HL-60/S4 (cell line): ENCODE data around the gene OR3A2.
"Not testable (repeated sequence)": the region's sequence is repeated elsewhere in the genome, so short reads cannot be mapped to it uniquely, and the experiment has no call there.

Experiments
- in situ Hi-C: fragments of 300-500 bp; cut with MboI; formaldehyde crosslinking; loops from 2 replicates; pipeline ENCODE4 v1.14.3; 2022; ENCODE audit warnings: low sequenced_read_pairs

OR3A2 gene

DNA sequence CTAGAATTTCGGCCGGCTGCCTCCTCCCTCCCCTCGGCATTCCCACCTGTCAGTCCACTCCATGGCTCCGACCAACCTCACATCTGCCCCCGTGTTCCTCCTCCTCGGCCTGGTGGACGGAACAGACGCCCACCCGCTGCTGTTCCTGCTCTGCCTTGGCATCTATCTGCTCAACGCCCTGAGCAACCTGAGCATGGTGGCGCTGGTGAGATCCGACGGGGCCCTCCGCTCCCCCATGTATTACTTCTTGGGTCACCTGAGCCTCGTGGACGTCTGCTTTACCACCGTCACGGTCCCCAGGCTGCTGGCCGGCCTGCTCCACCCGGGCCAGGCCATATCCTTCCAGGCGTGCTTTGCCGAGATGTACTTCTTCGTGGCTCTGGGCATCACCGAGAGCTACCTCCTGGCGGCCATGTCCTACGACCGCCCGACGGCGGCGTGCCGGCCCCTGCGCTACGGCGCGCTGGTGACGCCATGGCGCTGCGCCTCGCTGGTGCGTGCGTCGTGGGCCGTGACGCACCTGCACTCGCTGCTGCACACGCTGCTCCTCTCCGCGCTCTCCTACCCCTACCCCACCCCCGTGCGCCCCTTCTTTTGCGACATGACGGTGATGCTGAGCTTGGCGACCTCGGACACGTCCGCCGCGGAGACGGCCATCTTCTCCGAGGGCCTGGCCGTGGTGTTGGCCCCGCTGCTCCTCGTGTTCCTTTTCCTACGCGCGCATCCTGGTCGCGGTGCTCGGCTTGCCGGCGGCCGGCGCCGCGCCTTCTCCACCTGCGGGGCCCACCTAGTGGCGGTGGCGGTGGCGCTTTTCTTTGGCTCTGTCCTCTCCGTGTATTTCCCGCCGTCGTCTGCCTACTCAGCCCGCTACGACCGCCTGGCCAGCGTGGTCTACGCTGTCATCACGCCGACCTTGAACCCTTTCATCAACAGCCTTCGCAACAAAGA lies at the start of gene OR3A2:
Gene OR3A2, minus strand, starts transcription at position 440 of the 948 bp plus-strand sequence.
- in situ Hi-C loops: no loop called here

DNA sequence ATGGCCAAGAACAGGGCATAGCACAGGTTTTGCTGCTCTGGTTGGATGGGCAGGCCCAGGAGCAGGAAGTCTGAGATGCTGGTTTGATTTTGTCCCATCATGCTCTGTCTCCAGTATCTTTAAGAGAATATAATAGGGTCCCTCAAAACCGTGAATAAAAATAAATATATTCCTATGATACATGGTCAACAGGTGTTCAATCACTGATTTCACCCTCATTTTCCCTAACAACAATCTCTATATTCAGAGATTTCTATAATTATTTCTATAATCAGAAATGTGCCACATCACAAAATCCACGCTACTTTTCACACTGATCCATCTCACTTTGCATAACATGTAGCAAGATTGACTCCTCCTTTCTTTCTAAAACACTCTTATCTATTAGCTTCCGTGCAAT lies 47.6 kb upstream of the OR3A2 start, which contains the start of gene OR1E2:
Gene OR1E2, minus strand, starts transcription at position 101 of the 400 bp plus-strand sequence. Its CDS starts 0 bp downstream, at position 101.
- in situ Hi-C loops: no loop called here

DNA sequence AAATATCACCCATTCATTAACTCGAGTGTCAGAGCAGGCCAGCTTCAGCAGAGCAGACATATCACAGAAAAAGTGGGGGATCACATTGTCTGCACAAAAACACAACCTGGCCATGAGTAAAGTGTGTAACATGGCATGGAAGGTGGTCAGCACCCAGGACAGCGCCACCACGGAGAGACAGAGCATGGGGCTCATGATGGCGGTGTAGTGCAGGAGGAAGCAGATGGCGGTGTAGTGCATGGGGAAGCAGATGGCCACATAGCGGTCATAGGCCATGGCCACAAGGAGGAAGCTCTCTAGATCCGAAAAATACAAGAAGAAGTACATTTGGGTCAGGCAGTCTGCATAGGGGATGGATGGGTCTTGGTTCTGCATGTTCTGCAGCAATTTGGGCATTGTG lies 47.1 kb upstream of the OR3A2 start:
- in situ Hi-C loops: not testable (repeated sequence)

DNA sequence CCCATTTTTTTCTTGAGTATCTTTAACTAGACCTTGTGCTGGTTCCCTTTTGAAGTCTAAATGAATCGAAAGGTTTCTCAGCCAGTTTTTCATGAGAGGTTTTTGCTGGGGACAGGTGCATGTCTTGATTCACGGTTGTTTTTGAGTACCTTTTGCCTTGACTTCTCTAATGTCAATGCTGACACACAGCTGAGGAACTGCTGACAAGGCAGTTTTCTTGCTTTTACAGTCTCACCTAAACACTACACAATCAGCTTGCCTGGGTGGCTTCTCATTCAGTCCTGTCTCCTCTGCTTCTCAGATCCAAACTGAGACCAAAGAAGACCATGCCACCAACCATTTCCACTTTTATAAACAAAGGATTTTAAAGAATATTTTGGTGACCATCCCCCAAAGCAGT lies 32.1 kb upstream of the OR3A2 start:
- in situ Hi-C loops: no loop called here

DNA sequence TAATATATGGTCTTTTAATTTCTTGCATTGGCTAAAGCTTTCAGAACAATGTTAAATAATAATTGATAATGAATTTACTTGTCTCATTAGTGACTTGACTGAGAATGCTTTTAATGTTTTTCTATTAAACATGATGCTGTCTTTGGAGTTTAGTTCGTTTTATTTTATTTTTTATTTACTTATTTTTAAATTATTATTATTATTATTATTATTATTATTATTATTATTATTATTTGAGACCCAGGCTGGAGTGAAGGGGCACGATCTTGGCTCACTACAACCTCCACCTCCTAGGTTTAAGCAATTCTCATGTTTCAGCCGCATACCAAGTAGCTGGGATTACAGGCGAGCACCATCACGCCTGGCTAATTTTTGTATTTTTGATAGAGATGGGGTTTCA lies 29.5 kb upstream of the OR3A2 start:
- in situ Hi-C loops: no loop called here

DNA sequence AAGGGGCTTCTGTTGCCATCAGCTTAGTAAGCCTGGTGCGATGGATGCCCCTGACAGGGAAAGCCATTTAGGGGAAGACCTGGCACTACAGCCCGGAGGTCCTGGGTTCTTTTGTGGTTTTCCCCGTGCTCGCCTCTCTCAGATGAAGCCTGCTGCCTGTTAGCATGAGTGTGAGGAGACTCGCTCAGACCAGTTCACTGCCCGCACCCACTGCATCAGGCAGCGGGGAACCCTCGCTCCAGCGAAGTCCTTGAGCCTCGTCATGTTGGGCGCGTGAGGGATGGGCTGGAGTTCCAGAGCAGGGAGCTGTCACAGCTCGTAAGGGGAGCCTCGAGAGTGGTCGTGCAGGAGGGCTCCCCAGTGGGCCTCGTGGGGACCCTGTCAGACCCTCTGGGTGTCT lies 26.1 kb upstream of the OR3A2 start:
- in situ Hi-C loops: not testable (repeated sequence)

DNA sequence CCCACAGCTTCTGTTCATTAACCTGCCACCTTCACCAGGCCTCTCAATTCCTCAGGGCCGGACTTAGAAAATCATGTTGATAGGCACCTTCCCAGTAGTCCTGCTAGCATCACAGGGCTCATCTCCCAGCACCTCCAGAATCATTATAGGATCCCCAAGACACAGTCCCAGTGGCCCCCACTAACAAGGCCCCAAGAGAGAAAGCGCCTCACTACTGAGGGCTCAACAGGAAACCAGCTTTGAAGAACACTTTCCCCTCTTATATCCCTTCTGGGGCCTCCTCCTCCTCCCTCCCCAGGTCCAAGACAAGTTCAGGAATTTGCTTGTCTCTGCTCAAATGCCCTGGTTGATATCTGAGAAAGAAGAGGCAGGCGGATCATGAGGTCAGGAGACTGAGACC lies 25.0 kb upstream of the OR3A2 start, which contains the start of gene OR3A3:
Gene OR3A3, plus strand, starts transcription at position 301 of the 400 bp plus-strand sequence.
- in situ Hi-C loops: no loop called here

DNA sequence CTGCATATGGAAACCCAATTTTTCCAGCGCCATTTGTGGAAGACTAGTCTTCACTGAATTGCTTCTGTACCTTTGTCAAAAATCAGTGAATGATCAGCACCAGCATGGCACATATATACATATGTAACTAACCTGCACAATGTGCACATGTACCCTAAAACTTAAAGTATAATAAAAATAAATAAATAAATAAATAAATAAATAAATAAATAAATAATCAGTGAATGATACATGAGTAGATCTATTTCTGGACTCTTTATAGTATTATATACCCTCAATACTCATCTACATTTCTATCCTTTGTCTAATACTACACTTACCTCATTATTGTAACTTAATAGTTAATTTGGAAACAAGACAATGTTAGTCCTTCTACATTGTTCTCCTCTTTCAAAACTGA lies 17.7 kb upstream of the OR3A2 start:
- in situ Hi-C loops: not testable (repeated sequence)

DNA sequence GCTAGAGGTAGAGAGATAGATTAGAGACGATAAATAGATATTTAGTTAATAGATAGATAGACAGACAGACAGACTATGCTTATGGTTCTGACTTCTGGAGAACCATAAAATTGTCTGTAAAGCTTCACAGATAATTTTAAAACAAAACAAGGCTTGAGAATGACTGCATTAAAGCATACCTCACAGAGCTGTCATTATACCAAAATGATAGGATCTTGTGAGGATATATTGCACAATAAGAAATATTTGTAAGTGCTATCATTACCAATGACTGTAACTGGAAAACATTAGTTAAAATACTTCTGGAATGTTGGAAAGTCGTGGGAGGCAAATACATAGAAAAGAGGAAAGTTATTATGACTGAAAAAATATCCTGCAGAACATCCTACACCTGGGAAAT lies 15.7 kb upstream of the OR3A2 start:
- in situ Hi-C loops: no loop called here

DNA sequence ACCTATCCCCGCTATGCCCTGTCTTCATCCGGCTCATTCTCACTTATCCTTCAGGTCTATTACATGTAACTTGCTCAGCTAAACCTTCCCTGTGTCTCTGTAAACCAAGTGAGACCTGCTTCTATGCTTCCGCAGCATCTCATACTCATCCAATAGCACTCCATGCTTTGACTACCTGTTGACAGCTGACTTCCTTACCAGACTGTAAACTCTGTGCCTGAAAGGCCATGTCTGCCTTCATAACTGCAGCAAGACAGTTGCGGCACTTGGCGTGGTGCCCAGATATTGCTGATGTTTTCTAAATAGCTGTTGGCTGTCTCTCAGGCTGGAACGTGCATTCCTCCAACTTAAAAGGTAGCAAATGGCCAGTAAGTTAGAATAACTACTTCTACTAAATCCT lies 13.9 kb upstream of the OR3A2 start:
- in situ Hi-C loops: no loop called here

DNA sequence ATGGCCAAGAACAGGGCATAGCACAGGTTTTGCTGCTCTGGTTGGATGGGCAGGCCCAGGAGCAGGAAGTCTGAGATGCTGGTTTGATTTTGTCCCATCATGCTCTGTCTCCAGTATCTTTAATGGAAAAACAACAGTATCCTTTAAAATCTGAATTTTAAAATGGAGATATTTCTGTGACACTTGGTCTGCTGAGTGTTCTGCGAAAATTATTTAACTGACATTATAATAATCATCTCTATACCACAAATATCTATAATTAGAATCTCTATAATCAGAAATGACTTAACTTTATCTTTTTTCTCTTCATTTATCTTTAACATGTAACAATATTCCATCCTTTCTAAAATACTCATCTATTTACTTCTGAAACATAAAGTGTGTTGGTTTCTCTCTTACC lies 12.2 kb upstream of the OR3A2 start, which contains the start of gene OR1E1:
Gene OR1E1, minus strand, starts transcription at position 101 of the 400 bp plus-strand sequence. Its CDS starts 0 bp downstream, at position 101.
- in situ Hi-C loops: no loop called here

DNA sequence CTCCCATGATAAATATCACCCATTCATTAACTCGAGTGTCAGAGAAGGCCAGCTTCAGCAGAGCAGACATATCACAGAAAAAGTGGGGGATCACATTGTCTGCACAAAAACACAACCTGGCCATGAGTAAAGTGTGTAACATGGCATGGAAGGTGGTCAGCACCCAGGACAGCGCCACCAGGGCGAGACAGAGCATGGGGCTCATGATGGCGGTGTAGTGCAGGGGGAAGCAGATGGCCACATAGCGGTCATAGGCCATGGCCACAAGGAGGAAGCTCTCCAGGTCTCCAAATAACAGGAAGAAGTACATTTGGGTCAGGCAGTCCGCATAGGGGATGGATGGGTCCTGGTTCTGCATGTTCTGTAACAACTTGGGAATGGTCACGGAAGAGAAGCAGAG lies 11.7 kb upstream of the OR3A2 start:
- in situ Hi-C loops: not testable (repeated sequence)

DNA sequence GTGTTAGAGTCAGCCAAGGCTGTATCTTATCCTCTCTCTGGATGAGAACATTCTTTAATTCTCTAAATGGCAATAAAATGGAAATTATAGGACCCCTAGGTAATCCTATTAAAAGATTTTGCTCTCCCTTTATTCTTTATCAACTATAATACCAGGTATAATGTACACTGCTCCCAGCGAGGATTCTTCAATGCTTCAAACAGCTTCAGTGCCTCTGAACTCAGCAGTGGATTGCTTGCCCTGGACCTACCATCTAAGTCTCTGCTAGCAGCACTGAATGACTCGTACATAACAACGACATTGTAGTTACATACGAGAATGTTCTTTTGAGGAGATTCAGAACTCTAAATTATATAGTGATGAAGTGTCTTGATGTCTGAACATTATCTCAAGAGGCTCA lies 3.7 kb upstream of the OR3A2 start:
- in situ Hi-C loops: no loop called here

DNA sequence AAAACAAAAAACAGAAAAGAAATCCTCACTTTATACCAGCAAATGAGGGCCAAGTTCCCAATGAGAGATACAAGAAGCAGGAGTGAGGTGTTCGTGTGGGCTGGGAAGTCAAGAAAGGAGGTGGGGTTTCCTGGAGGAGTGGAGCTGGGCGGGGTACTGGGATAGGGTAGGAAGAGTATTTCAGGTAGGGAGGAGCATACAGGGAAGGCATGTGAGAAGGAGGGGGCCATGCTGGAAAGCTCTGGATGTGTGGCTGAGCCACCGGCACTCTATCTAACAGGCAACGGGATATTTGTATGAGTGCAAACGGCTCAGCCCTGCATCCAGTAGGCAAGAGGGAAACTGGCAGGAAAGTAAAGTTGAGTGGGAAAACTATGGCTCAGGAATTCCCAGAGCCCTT lies 4.2 kb downstream of the OR3A2 start:
- in situ Hi-C loops: no loop called here

DNA sequence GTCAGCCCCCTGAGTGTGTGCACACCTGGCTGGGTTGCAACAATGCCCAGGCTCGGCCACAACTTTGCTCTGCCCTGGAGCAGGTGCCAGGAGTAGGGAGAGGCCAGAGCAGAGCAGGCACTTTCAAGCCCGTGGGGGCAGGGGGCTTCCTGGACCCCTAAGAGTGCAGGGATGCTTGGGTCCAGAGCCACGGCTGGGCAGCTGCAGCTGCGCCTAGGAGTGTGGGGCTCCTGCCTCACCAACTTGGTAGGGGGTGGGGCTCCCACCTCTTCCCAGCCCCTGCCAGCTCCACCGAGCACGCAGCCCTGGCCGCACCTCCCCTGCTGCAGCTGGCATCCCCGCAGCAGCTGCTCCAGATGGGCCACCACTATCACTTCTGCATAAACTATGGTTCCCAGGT lies 7.8 kb downstream of the OR3A2 start:
- in situ Hi-C loops: no loop called here

DNA sequence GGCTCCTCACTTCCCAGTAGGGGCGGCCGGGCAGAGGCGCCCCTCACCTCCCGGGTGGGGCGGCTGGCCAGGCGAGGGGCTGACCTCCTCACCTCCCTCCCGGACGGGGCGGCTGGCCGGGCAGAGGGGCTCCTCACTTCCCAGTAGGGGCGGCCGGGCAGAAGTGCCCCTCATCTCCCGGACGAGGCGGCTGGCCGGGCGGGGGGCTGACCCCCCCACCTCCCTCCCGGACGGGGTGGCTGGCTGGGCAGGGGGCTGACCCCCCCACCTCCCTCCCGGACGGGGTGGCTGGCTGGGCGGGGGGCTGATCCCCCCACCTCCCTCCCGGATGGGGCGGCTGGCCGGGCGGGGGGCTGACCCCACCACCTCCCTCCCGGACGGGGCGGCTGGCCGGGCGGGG lies 14.9 kb downstream of the OR3A2 start:
- in situ Hi-C loops: not testable (repeated sequence)

DNA sequence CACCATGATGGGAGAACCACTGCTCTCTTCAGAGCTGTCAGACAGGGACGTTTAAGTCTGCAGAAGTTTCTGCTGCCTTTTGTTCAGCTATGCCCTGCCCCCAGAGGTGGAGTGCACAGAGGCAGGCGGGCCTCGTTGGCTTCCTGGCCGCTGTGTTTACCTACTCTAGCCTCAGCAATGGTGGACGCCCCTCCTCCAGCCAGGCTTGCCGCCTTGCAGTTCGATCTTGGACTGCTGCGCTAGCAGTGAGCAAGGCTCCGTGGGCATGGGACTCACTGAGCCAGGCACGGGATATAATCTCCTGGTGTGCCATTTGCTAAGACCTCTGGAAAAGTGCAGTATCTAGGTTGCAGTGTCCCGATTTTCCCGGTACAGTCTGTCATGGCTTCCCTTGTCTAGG lies 43.3 kb downstream of the OR3A2 start:
- in situ Hi-C loops: not testable (repeated sequence)

DNA sequence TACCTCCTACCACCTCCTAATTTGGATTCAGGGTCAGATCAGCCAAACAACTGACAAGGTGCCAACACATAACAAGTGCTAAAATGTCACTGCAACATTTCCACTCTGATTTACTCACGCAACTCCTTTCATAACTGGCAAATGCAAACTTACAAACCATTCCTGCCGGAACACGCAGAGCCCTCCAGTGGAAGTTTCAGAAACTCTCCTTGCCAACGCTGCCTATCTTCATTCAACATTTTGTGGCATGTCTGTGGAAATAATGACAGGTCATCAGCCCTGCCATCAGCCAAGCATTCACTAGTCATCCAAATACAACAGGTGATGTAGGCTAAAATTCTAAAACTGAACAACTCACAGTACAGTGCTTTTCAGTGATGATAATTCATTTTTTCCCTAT lies 50.2 kb downstream of the OR3A2 start:
- in situ Hi-C loops: no loop called here

DNA sequence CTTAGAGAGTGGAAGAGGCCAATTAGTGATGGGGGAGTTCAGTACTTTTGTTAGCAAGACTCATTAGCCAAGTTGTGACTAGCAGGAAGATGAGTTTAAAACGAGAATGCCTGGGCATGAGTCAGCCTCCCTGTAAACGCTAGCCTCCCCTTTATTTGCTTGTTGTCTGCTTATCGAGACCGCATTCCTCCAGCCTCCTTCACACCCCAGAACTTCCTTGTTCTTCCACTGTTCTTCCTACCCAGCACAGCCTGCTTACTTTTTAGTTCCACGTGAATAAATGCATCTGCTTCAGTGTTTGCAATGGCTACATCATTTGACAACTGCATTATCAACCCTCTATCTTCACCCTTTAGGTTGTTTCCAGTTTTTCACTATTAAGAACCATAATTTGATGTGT lies 67.8 kb downstream of the OR3A2 start:
- in situ Hi-C loops: no loop called here

DNA sequence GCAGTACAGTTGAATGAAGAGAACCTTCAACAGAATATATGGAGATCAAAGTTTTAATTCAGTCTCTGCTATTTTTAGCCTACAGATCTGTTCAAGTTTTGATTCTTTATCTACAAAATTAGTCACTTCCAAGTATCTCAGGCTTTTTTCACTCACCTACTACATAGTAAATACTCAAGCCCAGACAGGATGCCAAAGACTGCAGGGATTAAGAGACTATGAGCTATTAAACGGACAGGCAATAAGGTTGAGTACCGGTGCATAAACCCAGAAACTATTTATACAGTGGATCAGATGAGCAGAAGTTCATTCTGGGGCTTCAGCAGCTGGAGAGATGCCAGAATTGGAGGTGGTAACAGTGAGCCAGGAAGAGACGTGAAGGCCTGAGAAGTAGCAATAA lies 69.3 kb downstream of the OR3A2 start:
- in situ Hi-C loops: no loop called here

DNA sequence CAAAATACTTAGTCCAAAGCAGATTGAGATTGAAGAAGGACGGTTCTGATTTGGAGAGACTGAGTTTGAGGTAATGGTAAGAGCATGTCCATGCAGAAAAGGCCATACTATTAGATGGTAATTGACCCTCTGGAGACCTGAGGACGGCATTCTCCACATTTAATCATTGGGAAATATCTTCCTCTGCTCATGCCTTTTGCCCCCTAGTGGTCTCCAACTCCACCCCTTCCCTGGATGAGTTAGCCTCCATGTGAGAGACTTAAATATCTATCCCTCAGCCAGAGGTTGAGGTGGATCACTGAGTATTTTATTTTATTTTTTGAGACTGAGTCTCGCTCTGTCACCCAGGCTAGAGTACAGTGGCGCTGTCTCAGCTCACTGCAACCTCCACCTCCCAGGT lies 77.5 kb downstream of the OR3A2 start:
- in situ Hi-C loops: no loop called here

DNA sequence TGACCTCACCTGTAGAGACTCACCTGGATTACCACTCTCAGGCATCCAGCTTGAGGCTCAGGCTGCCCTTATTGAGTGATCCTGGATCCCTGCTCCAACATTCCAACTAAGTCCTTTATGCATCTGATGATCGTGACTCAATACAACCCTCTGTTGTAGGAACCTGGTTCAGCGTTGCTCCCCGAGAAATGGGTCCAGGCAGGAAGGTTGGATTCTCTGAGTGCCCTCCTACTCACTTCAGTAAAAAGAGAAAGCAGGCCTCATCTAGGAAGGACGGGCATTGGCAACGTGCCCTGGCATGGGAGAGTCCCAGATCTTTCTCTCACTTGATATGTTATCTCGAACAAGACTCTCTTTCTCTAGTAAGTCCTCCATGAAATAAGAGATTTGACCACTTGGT lies 87.8 kb downstream of the OR3A2 start, which contains the start of gene OR3A1:
Gene OR3A1, minus strand, starts transcription at position 101 of the 400 bp plus-strand sequence. CDS start 5,778 bp downstream, outside the sequence.
- in situ Hi-C loops: no loop called here
